ENCODE measurements around the gene ANKRD23. TPM values are rescaled to one million over a fixed set of nuclear protein-coding genes. Genes with fewer than 3 reads are reported as not detected.
"Not testable (repeated sequence)": the region's sequence is repeated elsewhere in the genome, so short reads cannot be mapped to it uniquely, and the experiment has no call there.

Gene ANKRD23
- total and polyA plus RNA-seq, 2 of the 8 experiments (the other 6 are each of a cell fraction or from before 2014, with no cell fraction given): 3.4 to 3.5 TPM

- not testable (repeated sequence) for H3K79me1 ChIP-seq (ENCODE audit: low read depth, low read length); H3K56ac ChIP-seq (replicated peaks; ENCODE audit: insufficient read length, low read depth, low read length); H4K5ac ChIP-seq (ENCODE audit: insufficient read length, low read depth, low read length); DNase-seq (ENCODE audit: low read depth in 1 of 2, low spot score in 2 of 2); H4K91ac ChIP-seq (replicated peaks; ENCODE audit: insufficient read length, low read length); H2AK5ac ChIP-seq (ENCODE audit: low read depth, low read length); H3K9ac ChIP-seq (replicated peaks in 1 of 4; ENCODE audit: extremely low read depth in 1 of 4, low read depth in 3 of 4, low read length in 3 of 4); H2BK12ac ChIP-seq (ENCODE audit: low read depth, low read length); H3K4me1 ChIP-seq (replicated peaks in 1 of 4; ENCODE audit: control insufficient read depth in 3 of 4, insufficient read depth in 4 of 4, low read length in 3 of 4); H3K79me2 ChIP-seq (ENCODE audit: control insufficient read depth in 1 of 2, insufficient read depth in 2 of 2, low read length in 2 of 2); H2BK5ac ChIP-seq (ENCODE audit: low read depth, low read length); H3K4ac ChIP-seq (replicated peaks; ENCODE audit: insufficient read length, low read depth, low read length); H2BK120ac ChIP-seq (replicated peaks; ENCODE audit: low read depth, low read length); H3K27me3 ChIP-seq (replicated peaks in 1 of 4; ENCODE audit: control insufficient read depth in 3 of 4, extremely low read depth in 1 of 4, insufficient read depth in 3 of 4, low read length in 3 of 4); H3K4me2 ChIP-seq (ENCODE audit: insufficient read depth in 1 of 2, low read depth in 2 of 2, low read length in 2 of 2); H3K9me3 ChIP-seq (ENCODE audit: insufficient read depth in 2 of 2, low read depth in 1 of 2, low read length in 1 of 2); H3K23ac ChIP-seq (ENCODE audit: insufficient read length); H4K20me1 ChIP-seq (replicated peaks in 1 of 2; ENCODE audit: control insufficient read depth in 1 of 2, insufficient read depth in 2 of 2, low read length in 2 of 2); H2BK15ac ChIP-seq (ENCODE audit: low read length); H3K27ac ChIP-seq (ENCODE audit: low read depth, low read length); H4K8ac ChIP-seq (ENCODE audit: extremely low read depth, insufficient read depth, low read length); H3K23me2 ChIP-seq (ENCODE audit: low read depth, low read length); H3K18ac ChIP-seq (ENCODE audit: extremely low read depth, low read length); H3K36me3 ChIP-seq (ENCODE audit: control insufficient read depth in 2 of 4, insufficient read depth in 4 of 4, low read length in 3 of 4); H3K4me3 ChIP-seq (ENCODE audit: extremely low read depth in 1 of 4, insufficient read depth in 2 of 4, low read depth in 3 of 4, low read length in 4 of 4); H3K14ac ChIP-seq (ENCODE audit: insufficient read length); H2BK20ac ChIP-seq (ENCODE audit: low read length); H2AFZ ChIP-seq (ENCODE audit: low read length); FAIRE-seq
- ChIA-PET POLR2A (ENCODE audit: partially characterized antibody) (interaction anchor here (0.6 to 1.4 kb wide), 3 partner anchors 8 to 180 kb away, joined by 3 read pairs; partner anchors contain the start of gene FAM178B), CTCF (ENCODE audit: partially characterized antibody) (interaction anchor here (0.6 to 0.7 kb wide), 3 partner anchors 40 to 146 kb away, joined by 3 read pairs; no protein-coding TSS in a partner anchor)
- 80% methylated on average over 1 of the region's 20 CpGs; no CpG with 5 or more reads in 1 of the 2 experiments for WGBS, 2 experiments (ENCODE audit: extremely low coverage in 1 of 2, insufficient coverage in 1 of 2, insufficient read length in 1 of 2, insufficient replicate concordance in 2 of 2, low coverage in 1 of 2, low lambda C conversion rate in 2 of 2, missing lambda C conversion rate in 1 of 2)
Observed at GRCh38 chr2:96805946-96806345, 37.9 kb downstream of the ANKRD23 start.

All from H1 (cell line).